PC-3 (cell line): ENCODE results near the gene SEC16A.

Source experiments
- CTCF ChIP-seq: fragments of 300-600 bp; sonication (generic); conservative IDR thresholded peaks from 2 replicates; pipeline ENCODE4 v1.5.1; 2017; ENCODE audit warnings: antibody characterized with exemption, low read depth, mild to moderate bottlenecking, low read length
- EZH2 ChIP-seq: fragments of 300-600 bp; sonication (generic); IDR thresholded peaks from one replicate; pipeline ENCODE4 v1.6.1; 2017; ENCODE audit warnings: antibody characterized with exemption, mild to moderate bottlenecking, low read length; ENCODE audit not compliant: unreplicated experiment
- EZH2phosphoT487 ChIP-seq: fragments of 300-600 bp; sonication (generic); IDR thresholded peaks from 2 replicates; pipeline ENCODE4 v1.6.1; 2018; ENCODE audit warnings: mild to moderate bottlenecking, antibody characterized with exemption, low read length, borderline replicate concordance

GRCh38 chr9:136505406-136506403, 22.9 kb upstream of the SEC16A start:
- TF ChIP-seq CTCF = no peak
- TF ChIP-seq EZH2 = no peak
- TF ChIP-seq EZH2phosphoT487 = no peak
